Measurements from ENCODE around the gene SUGCT.

SUGCT gene

DNA sequence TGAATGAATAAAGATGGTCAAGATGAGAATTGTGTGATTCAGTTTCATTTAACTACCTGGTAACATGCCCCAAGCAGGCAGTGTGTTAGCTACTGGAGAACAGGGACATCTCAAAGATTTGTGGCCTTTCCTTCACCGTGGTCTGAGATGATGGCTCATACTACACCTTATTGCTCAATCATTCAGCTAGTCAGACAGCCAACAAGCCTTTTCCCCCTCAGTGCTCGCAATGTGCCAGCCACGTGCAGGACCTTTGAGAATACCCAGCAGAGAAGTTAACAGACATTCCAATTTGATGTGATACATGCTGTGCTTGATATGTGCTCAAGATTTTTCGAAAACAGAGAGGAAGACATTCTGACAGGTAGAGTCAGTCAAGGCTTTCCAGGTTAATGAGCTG lies 562.8 kb downstream of the SUGCT start:
- TF ChIP-seq MAX (IDR thresholded peaks at IDR 0.05; ENCODE audit: low read depth, low read length) (peak; percentile 63), POLR2A (IDR thresholded peaks at IDR 0.05; ENCODE audit: extremely low read depth, insufficient read length) (no peak)
- DNase-seq (ENCODE audit: low read depth): peak; percentile 24
- H3K4me3 ChIP-seq (ENCODE audit: low read depth, low read length): no peak overlapping the region

GRCh38 chr7:40698214-40698920 lies 563.6 kb downstream of the SUGCT start:
- DNase-seq (ENCODE audit: low read depth): no peak
- TF ChIP-seq MAX (IDR thresholded peaks at IDR 0.05; ENCODE audit: low read depth, low read length) (no peak), MYC (IDR thresholded peaks at IDR 0.05; ENCODE audit: low read depth, low read length) (no peak), POLR2A (IDR thresholded peaks at IDR 0.05; ENCODE audit: extremely low read depth, insufficient read length) (no peak)
- TF ChIP-seq, protein P1, sequence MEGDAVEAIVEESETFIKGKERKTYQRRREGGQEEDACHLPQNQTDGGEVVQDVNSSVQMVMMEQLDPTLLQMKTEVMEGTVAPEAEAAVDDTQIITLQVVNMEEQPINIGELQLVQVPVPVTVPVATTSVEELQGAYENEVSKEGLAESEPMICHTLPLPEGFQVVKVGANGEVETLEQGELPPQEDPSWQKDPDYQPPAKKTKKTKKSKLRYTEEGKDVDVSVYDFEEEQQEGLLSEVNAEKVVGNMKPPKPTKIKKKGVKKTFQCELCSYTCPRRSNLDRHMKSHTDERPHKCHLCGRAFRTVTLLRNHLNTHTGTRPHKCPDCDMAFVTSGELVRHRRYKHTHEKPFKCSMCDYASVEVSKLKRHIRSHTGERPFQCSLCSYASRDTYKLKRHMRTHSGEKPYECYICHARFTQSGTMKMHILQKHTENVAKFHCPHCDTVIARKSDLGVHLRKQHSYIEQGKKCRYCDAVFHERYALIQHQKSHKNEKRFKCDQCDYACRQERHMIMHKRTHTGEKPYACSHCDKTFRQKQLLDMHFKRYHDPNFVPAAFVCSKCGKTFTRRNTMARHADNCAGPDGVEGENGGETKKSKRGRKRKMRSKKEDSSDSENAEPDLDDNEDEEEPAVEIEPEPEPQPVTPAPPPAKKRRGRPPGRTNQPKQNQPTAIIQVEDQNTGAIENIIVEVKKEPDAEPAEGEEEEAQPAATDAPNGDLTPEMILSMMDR (IDR thresholded peaks at IDR 0.05; ENCODE audit: low read depth, low read length): no peak
- H3K4me3 ChIP-seq (ENCODE audit: low read depth, low read length): no peak overlapping the region

- TF ChIP-seq, protein P1 (IDR thresholded peaks at IDR 0.05; ENCODE audit: low read depth, low read length): no peak
- TF ChIP-seq MYC (IDR thresholded peaks at IDR 0.05; ENCODE audit: low read depth, low read length) (no peak), MAX (IDR thresholded peaks at IDR 0.05; ENCODE audit: low read depth, low read length) (no peak)
- no peak for DNase-seq (ENCODE audit: low read depth)
- H3K4me3 ChIP-seq (ENCODE audit: low read depth, low read length): no peak overlapping the region
Observed at GRCh38 chr7:40698921-40699260, 564.1 kb downstream of the SUGCT start.

GRCh38 chr7:40700653-40701421 lies 566.0 kb downstream of the SUGCT start:
- DNase-seq (ENCODE audit: low read depth): peak; percentile 51
- H3K4me3 ChIP-seq (ENCODE audit: low read depth, low read length): no peak overlapping the region
- no peak for TF ChIP-seq MYC (IDR thresholded peaks at IDR 0.05; ENCODE audit: low read depth, low read length)
- TF ChIP-seq, protein P1 (IDR thresholded peaks at IDR 0.05; ENCODE audit: low read depth, low read length): no peak
- TF ChIP-seq POLR2A (IDR thresholded peaks at IDR 0.05; ENCODE audit: extremely low read depth, insufficient read length): no peak
- no peak for TF ChIP-seq MAX (IDR thresholded peaks at IDR 0.05; ENCODE audit: low read depth, low read length)

GRCh38 chr7:40701836-40702551 lies 567.2 kb downstream of the SUGCT start:
- H3K4me3 ChIP-seq (ENCODE audit: low read depth, low read length): no peak overlapping the region
- DNase-seq (ENCODE audit: low read depth): peak; percentile 31
- TF ChIP-seq POLR2A (IDR thresholded peaks at IDR 0.05; ENCODE audit: extremely low read depth, insufficient read length): no peak
- TF ChIP-seq, protein P1 (IDR thresholded peaks at IDR 0.05; ENCODE audit: low read depth, low read length): no peak
- TF ChIP-seq MAX (IDR thresholded peaks at IDR 0.05; ENCODE audit: low read depth, low read length): no peak
- no peak for TF ChIP-seq MYC (IDR thresholded peaks at IDR 0.05; ENCODE audit: low read depth, low read length)

- no peak for TF ChIP-seq MYC (IDR thresholded peaks at IDR 0.05; ENCODE audit: low read depth, low read length)
- TF ChIP-seq, protein P1 (IDR thresholded peaks at IDR 0.05; ENCODE audit: low read depth, low read length): peak; percentile 10
- peak; percentile 15 for DNase-seq (ENCODE audit: low read depth)
- H3K4me3 ChIP-seq (ENCODE audit: low read depth, low read length): no peak overlapping the region
Observed at GRCh38 chr7:40704172-40704571, 569.4 kb downstream of the SUGCT start.
